Bronchial epithelial cell (primary cell): ENCODE data around the gene SLC25A31. TPM values are rescaled to one million over a fixed set of nuclear protein-coding genes. Genes with fewer than 3 reads are reported as not detected.

Experiments used
- DNase-seq: peaks from one replicate; pipeline ENCODE4 v3.0.0-alpha.2; 2010; ENCODE audit warnings: low read depth
- FAIRE-seq: peaks from 2 replicates; lab custom pipeline; 2011; peaks lifted over from hg19 to GRCh38; lab: Jason Lieb, UNC
- H3K27me3 ChIP-seq: 2 replicates; pipeline ENCODE4 v1.5.1; 2011; ENCODE audit warnings: low read length; ENCODE audit not compliant: control insufficient read depth, insufficient read depth
- H3K36me3 ChIP-seq: 2 replicates; pipeline ENCODE4 v1.5.1; 2011; ENCODE audit warnings: low read length; ENCODE audit not compliant: control insufficient read depth, insufficient read depth
- H3K4me3 ChIP-seq: 2 replicates; pipeline ENCODE4 v1.5.1; 2011; ENCODE audit warnings: mild to moderate bottlenecking, low read depth, low read length, control low read depth
- total RNA-seq: library from RNA; depleted of rRNA; stranded (reverse); fragments of >200 nt; gene quantifications from 2 replicates; pipeline ENCODE4 v1.2.1, GENCODE V29; 2014
- TF ChIP-seq, protein P1 (sequence below): IDR thresholded peaks from 2 replicates; pipeline ENCODE4 v1.5.1; 2011; ENCODE audit warnings: mild to moderate bottlenecking, moderate library complexity, low read length, control low read depth, inconsistent platforms; ENCODE audit not compliant: insufficient read depth, severe bottlenecking

SLC25A31 gene
- total RNA-seq, 1 donor from 2014 or later = not detected

DNA sequence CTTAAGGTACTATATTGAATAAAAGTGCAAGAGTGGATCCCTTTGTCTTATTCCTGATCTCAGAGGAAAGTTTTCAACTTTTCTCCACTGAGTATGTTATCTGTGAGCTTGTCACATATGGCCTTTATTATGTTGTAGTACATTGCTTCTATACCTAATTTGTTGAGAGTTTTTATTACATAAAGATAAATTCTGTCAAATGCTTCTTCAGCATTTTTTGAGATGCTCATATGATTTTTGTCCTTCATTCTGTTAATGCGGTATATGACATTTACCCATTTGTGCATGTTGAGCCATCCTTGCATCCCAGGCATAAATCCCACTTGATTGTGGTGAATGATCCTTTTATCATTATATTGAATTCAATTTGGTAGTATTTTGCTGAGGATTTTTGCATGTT is 11.0 kb downstream of the SLC25A31 start:
- Histone ChIP-seq H3K4me3 (no peak overlapping the region), H3K27me3 (no peaks in the 10 kb centered on the region), H3K36me3 (no peaks in the 10 kb centered on the region)
- FAIRE-seq (no peak), DNase-seq (no peak)
- TF ChIP-seq, protein P1, sequence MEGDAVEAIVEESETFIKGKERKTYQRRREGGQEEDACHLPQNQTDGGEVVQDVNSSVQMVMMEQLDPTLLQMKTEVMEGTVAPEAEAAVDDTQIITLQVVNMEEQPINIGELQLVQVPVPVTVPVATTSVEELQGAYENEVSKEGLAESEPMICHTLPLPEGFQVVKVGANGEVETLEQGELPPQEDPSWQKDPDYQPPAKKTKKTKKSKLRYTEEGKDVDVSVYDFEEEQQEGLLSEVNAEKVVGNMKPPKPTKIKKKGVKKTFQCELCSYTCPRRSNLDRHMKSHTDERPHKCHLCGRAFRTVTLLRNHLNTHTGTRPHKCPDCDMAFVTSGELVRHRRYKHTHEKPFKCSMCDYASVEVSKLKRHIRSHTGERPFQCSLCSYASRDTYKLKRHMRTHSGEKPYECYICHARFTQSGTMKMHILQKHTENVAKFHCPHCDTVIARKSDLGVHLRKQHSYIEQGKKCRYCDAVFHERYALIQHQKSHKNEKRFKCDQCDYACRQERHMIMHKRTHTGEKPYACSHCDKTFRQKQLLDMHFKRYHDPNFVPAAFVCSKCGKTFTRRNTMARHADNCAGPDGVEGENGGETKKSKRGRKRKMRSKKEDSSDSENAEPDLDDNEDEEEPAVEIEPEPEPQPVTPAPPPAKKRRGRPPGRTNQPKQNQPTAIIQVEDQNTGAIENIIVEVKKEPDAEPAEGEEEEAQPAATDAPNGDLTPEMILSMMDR = no peak

DNA sequence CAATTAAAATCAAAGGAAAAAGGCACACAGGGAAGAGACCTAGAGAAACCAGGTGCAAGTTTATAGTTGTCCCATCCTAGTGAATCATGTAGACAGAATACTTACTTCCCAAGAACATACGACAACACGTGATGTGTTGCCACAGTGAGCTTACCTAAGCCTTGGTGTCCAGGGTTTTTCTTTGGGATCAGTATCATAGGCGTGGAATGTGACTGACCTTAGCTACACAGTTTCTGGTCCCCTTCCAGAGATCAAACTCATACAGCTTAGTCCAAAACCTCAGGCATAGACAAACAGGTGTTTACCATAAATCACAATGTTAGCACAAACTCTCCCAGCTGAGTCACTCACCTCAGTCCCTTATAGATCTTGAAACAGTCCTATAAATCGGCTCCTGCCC is 17.7 kb downstream of the SLC25A31 start:
- no peaks in the 10 kb centered on the region for H3K36me3 ChIP-seq
- no peak for FAIRE-seq
- DNase-seq = no peak
- TF ChIP-seq, protein P1 = no peak
- no peaks in the 10 kb centered on the region for H3K27me3 ChIP-seq
- H3K4me3 ChIP-seq = no peak overlapping the region

DNA sequence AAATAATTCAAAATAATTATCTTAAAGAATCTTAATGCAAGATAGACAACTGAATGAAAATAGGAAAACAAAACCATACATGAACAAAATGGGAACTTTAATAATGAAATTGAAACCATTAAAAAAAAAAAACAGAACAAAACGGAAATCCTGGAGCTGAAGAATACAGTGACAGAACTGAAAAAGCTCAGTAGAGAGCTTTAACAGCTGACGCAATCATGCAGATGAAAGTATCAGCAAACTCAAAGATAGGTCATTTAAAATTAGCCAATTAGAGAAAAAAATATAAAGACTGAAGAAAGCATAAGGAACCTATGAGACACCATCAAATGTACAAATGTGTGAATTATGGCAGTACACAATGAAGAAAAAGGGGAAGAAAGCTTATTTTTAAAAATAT is 18.8 kb downstream of the SLC25A31 start:
- DNase-seq (no peak), FAIRE-seq (no peak)
- H3K36me3 ChIP-seq = no peaks in the 10 kb centered on the region
- no peaks in the 10 kb centered on the region for H3K27me3 ChIP-seq
- TF ChIP-seq, protein P1 = no peak
- H3K4me3 ChIP-seq = no peak overlapping the region

GRCh38 chr4:127756906-127757305 is 26.7 kb downstream of the SLC25A31 start:
- TF ChIP-seq, protein P1 = no peak
- no peaks in the 10 kb centered on the region for H3K27me3 ChIP-seq
- H3K36me3 ChIP-seq = no peaks in the 10 kb centered on the region
- FAIRE-seq (no peak), DNase-seq (no peak)
- no peak overlapping the region for H3K4me3 ChIP-seq

DNA sequence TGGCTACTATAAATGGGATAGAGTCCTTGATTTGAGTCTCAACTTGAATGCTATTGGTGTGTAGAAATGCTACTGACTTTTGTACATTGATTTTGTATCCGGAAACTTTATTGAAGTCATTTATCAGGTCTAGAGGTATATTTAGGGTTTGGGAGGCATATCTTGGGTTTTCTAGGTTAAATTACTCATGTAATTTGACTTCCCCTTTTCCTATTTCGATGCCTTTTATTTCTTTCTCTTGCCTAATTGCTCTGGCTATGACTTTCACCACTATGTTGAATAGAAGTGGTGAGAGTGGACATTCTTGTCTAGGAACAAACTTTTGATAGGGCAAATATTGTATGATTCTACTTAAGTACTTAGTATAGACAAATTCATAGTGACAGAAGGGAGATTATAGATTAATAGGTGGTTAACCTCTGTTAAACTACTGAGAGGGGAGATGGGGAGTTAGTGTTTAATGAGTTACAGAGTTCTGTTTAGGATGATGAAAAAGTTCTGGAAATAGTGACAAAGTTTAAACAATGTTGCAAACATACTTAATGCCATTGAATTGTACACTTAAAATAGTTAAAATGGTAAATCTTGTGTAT is 29.1 kb downstream of the SLC25A31 start:
- Histone ChIP-seq H3K4me3 (no peak overlapping the region), H3K27me3 (no peaks in the 10 kb centered on the region), H3K36me3 (no peaks in the 10 kb centered on the region)
- FAIRE-seq = no peak
- no peak for DNase-seq
- TF ChIP-seq, protein P1 = no peak

DNA sequence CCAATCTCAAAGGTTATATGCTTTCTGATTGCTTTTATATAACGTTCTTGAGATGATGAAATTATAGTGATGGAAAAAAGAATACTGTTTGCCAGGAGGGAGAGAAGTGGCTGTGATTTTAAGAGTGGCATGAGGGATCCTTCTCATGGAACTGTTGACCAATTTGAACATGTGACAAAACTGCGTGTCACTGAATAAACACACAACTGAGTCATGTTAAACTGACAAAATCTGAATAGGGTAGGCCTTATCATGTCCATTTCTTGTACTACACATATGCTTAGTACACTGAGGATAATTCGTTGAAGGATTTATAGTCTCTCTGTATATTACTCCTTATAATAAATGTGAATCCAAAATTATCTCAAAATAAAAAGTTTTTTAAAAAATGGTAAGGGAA is 29.7 kb downstream of the SLC25A31 start:
- H3K4me3 ChIP-seq = no peak overlapping the region
- no peak for FAIRE-seq
- peak; percentile 88 for DNase-seq
- no peaks in the 10 kb centered on the region for H3K36me3 ChIP-seq
- TF ChIP-seq, protein P1 = no peak
- no peaks in the 10 kb centered on the region for H3K27me3 ChIP-seq
